NT2/D1 (cell line): ENCODE results near the gene FGF2.

ENCODE experiments used
- DNase-seq: peaks from one replicate; pipeline ENCODE4 v3.0.0-alpha.2; 2011; ENCODE audit warnings: low read depth, low spot score
- H3K27me3 ChIP-seq: 2 replicates; pipeline ENCODE4 v1.6.0; 2011; ENCODE audit warnings: mild to moderate bottlenecking; ENCODE audit not compliant: insufficient read length, insufficient read depth
- H3K36me3 ChIP-seq: 2 replicates; pipeline ENCODE4 v1.6.1; 2011; ENCODE audit warnings: mild to moderate bottlenecking, low read length, mixed read lengths; ENCODE audit not compliant: insufficient read depth, insufficient read length
- H3K4me1 ChIP-seq: 2 replicates; pipeline ENCODE4 v1.5.1; 2011; ENCODE audit not compliant: insufficient read depth, insufficient read length
- H3K4me3 ChIP-seq: 2 replicates; pipeline ENCODE4 v1.5.1; 2011; ENCODE audit warnings: low read depth; ENCODE audit not compliant: insufficient read length
- H3K9ac ChIP-seq: 2 replicates; pipeline ENCODE4 v1.6.0; 2011; ENCODE audit warnings: low read depth; ENCODE audit not compliant: insufficient read length
- H3K9me3 ChIP-seq: 2 replicates; pipeline ENCODE4 v1.5.1; 2011; ENCODE audit warnings: mild to moderate bottlenecking, low read length; ENCODE audit not compliant: insufficient read depth
- SUZ12 ChIP-seq: IDR thresholded peaks from 2 replicates; pipeline ENCODE4 v1.6.1; 2011; ENCODE audit not compliant: insufficient read length, insufficient read depth; ENCODE audit errors: extremely low read depth
- YY1 ChIP-seq: IDR thresholded peaks from 2 replicates; pipeline ENCODE4 v1.6.1; 2011; ENCODE audit not compliant: insufficient read length, insufficient read depth
- ZNF274 ChIP-seq: IDR thresholded peaks from 2 replicates; pipeline ENCODE4 v1.6.1; 2011; ENCODE audit warnings: mild to moderate bottlenecking, low read depth, low read length

FGF2 gene

GRCh38 chr4:122903766-122904288 lies 77.2 kb downstream of the FGF2 start:
- H3K9ac ChIP-seq = no peak overlapping the region
- TF ChIP-seq YY1 (no peak), SUZ12 (no peak), ZNF274 (no peak)
- no peaks in the 10 kb centered on the region for H3K4me1 ChIP-seq
- H3K9me3 ChIP-seq = no peaks in the 10 kb centered on the region
- no peak overlapping the region for H3K4me3 ChIP-seq
- no peak for DNase-seq
- no peaks in the 10 kb centered on the region for H3K27me3 ChIP-seq
- H3K36me3 ChIP-seq = no peaks in the 10 kb centered on the region

- Histone ChIP-seq H3K4me3 (no peak overlapping the region), H3K27me3 (no peaks in the 10 kb centered on the region), H3K4me1 (no peaks in the 10 kb centered on the region), H3K9me3 (no peaks in the 10 kb centered on the region), H3K36me3 (peaks cover 4% of the 10 kb centered on the region), H3K9ac (no peak overlapping the region)
- TF ChIP-seq YY1 (no peak), ZNF274 (no peak), SUZ12 (no peak)
- no peak for DNase-seq
Measured at GRCh38 chr4:122906859-122907305, 80.3 kb downstream of the FGF2 start.

GRCh38 chr4:122908223-122908622 lies 81.6 kb downstream of the FGF2 start:
- TF ChIP-seq YY1 (no peak), SUZ12 (no peak), ZNF274 (no peak)
- H3K9me3 ChIP-seq = no peaks in the 10 kb centered on the region
- no peak overlapping the region for H3K4me3 ChIP-seq
- peaks cover 5% of the 10 kb centered on the region for H3K36me3 ChIP-seq
- no peak overlapping the region for H3K9ac ChIP-seq
- no peaks in the 10 kb centered on the region for H3K27me3 ChIP-seq
- H3K4me1 ChIP-seq = no peaks in the 10 kb centered on the region
- no peak for DNase-seq

- no peaks in the 10 kb centered on the region for H3K4me1 ChIP-seq
- TF ChIP-seq ZNF274 (no peak), SUZ12 (no peak), YY1 (no peak)
- no peak overlapping the region for H3K9ac ChIP-seq
- H3K9me3 ChIP-seq = no peaks in the 10 kb centered on the region
- DNase-seq = no peak
- H3K36me3 ChIP-seq = peaks cover 5% of the 10 kb centered on the region
- H3K27me3 ChIP-seq = no peaks in the 10 kb centered on the region
- no peak overlapping the region for H3K4me3 ChIP-seq
Measured at GRCh38 chr4:122909683-122910082, 83.1 kb downstream of the FGF2 start.

GRCh38 chr4:122911588-122911987 lies 85.0 kb downstream of the FGF2 start:
- H3K36me3 ChIP-seq = peaks cover 10% of the 10 kb centered on the region
- no peak overlapping the region for H3K4me3 ChIP-seq
- no peak for DNase-seq
- TF ChIP-seq ZNF274 (no peak), YY1 (no peak), SUZ12 (no peak)
- no peaks in the 10 kb centered on the region for H3K9me3 ChIP-seq
- H3K9ac ChIP-seq = no peak overlapping the region
- H3K27me3 ChIP-seq = no peaks in the 10 kb centered on the region
- no peaks in the 10 kb centered on the region for H3K4me1 ChIP-seq

GRCh38 chr4:122912810-122913575 lies 86.4 kb downstream of the FGF2 start:
- no peak for DNase-seq

GRCh38 chr4:122914292-122914904 lies 87.8 kb downstream of the FGF2 start:
- Histone ChIP-seq H3K36me3 (peaks cover 10% of the 10 kb centered on the region), H3K9me3 (no peaks in the 10 kb centered on the region), H3K4me1 (no peaks in the 10 kb centered on the region), H3K9ac (no peak overlapping the region), H3K4me3 (no peak overlapping the region), H3K27me3 (no peaks in the 10 kb centered on the region)
- no peak for TF ChIP-seq ZNF274
- no peak for TF ChIP-seq YY1
- TF ChIP-seq SUZ12 = no peak
- no peak for DNase-seq

More at GRCh38 chr4:122912810-122913575, 86.4 kb downstream of the FGF2 start:
- peaks cover 10% of the 10 kb centered on the region for H3K36me3 ChIP-seq
- H3K9ac ChIP-seq = no peak overlapping the region
- H3K4me3 ChIP-seq = no peak overlapping the region
- no peak for TF ChIP-seq SUZ12
- TF ChIP-seq ZNF274 = no peak
- no peak for TF ChIP-seq YY1
- H3K4me1 ChIP-seq = no peaks in the 10 kb centered on the region
- no peaks in the 10 kb centered on the region for H3K27me3 ChIP-seq
- no peaks in the 10 kb centered on the region for H3K9me3 ChIP-seq
